Lung microvascular endothelial cell (primary cell): Measurements from ENCODE around the gene DERL3. TPM values are rescaled to one million over a fixed set of nuclear protein-coding genes. Genes with fewer than 3 reads are reported as not detected.
A peak's percentile ranks its signal among the peaks of the same experiment; 100 is the strongest.

ENCODE experiments used
- DNase-seq, 2 donors: peaks; one replicate each; pipeline versions ENCODE4 v3.0.0 to v3.0.0-alpha.2; 2010; ENCODE audit warnings: low read depth in 2 of 2
- total RNA-seq: library from RNA; depleted of rRNA; stranded (reverse); fragments of >200 nt; gene quantifications from 2 replicates; pipeline ENCODE4 v1.2.1, GENCODE V29; 2014

Gene DERL3
- total RNA-seq, 1 donor from 2014 or later, result 0.40 TPM

- no peak for DNase-seq
Observed at GRCh38 chr22:23831781-23832180, 7.0 kb downstream of the DERL3 start.

- DNase-seq, result no peak
Observed at GRCh38 chr22:23831261-23831660, 7.5 kb downstream of the DERL3 start.

GRCh38 chr22:23829845-23830372 is 8.9 kb downstream of the DERL3 start:
- DNase-seq, result no peak

DNA sequence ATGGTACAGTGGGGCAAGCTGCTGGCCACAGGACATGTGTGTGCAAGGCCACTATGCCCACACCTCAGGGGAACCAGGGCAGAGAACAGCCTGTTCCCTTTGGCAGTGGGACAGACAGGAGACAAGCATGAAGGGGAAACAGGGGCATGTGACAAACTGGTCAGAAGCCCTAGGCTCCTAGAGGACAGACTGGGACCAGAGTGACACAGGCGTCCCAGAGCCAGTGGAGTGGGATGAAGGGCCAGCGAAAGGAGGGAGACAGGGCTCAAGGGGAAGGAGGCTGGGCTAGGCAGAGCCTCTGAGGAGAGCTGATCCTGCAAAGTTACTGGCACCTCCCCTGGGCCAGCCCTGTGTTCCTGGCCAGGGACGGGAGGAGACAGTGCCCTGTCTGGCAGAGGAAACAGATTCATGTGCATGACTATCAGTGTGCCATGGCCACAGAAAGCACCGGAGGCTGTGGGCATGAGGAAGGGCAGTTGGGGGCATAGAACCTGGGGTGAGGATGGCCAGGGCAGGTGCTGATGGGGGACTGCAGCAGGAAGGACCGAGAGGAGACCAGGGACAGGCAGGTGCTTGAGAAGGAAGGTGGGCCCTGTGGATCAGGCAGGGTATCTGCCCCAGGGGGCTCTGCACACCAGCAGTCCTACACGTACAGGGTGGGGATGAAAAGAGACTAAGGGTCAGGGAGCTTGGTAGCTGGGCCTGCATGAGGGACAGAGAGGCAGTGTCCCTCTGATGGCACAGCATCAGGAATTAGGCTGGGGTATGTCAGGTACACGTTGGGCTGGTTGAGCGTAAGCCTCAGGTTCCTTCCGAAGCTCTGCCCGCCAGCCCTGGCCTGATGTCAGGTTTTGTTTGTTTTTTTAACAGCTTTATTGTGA is 9.8 kb downstream of the DERL3 start:
- no peak for DNase-seq

DNA sequence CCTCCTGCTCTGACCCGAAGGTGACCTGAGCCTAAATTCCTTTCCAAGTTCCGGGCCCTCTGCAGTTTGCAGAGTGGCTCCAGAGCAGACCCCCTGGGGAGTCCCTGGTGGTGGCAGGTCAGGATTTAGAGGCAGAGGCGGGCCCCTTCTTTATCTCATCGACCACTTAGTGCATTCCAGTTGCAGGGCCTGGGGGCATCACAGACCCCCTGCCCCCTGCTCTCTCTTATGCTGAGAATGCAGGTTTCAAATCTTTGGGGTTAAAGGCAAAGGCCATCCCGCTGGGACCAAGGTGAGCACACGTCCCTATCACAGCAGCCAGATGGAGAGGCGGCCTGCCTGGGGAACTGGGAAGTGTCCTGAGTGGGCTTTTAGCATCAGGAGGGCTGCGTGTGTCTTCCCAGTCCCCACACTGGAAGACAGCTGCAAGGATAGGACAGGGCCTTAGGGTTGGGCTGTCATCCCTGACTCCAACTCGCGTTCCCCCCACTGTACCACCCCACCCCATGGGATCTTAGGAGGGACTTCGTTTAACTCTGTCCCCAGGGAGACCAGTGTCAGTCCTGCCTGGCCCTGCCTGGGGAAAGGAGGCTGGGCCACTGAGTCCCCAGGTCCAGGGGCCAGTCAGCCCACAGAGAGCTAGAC is 11.3 kb downstream of the DERL3 start:
- DNase-seq, result no peak

GRCh38 chr22:23826510-23827350 is 12.1 kb downstream of the DERL3 start:
- DNase-seq, result no peak

DNA sequence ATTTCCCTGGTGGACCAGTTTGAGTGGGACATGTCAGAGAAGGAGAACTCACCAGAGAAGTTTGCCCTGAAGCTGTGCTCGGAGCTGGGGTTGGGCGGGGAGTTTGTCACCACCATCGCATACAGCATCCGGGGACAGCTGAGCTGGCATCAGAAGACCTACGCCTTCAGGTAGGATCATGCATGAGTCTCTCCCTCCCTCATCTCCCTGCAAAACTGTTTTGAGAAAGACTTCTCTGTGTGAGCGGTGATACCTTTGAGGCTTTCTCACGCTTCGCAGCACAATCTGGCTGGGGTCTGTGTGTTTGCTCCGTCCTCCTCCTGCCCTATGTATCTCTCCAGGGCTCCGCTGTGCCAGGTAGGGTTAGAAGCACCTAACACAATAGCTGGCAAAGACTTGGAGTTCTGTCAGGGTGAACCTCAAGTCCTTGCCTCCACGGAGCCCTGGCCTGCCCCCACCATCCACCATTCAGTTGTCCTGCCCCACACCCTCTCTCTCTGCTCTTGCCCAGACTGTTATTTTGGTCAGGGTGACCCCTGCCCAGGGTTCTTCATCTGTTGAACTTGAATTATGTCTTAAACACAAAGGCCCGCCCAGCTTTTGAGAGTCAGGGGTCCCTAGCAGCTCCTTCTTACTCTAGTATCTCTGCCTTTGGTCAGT is 13.4 kb downstream of the DERL3 start:
- no peak for DNase-seq

GRCh38 chr22:23824476-23825245 is 14.1 kb downstream of the DERL3 start:
- no peak for DNase-seq

- no peak for DNase-seq
Observed at GRCh38 chr22:23823331-23823791, 15.4 kb downstream of the DERL3 start.

DNA sequence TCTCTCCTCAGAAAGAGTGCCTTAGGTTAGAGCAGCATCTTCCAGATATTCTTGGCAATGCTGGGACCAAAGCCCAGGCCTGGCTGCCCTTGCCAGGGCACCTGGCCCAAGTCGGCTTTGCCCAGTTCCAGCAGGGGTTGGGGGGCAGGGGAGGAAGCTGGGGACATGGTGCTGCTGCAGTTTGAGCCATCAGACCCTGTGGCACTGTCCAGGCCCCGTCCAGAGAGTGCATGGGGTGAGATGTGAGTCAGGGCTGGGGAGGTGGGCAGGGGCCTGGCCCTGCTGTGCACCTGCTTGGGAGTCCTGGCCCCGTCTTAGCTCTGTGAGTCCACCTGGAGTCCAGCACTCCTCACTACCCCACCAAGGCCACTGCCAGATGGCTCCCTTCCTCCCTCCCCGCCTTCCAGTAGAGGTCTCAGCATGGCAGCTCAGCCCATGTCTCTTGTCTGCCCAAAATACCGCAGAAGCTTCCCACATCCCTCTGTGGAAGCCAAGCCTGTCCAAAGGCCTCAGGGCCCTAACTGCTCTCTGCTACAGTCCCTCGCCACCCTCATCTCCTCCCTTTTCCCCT is 16.6 kb downstream of the DERL3 start:
- DNase-seq, result no peak

GRCh38 chr22:23820748-23821211 is 18.0 kb downstream of the DERL3 start:
- no peak for DNase-seq

GRCh38 chr22:23818541-23818940 is 20.3 kb downstream of the DERL3 start:
- no peak for DNase-seq

DNA sequence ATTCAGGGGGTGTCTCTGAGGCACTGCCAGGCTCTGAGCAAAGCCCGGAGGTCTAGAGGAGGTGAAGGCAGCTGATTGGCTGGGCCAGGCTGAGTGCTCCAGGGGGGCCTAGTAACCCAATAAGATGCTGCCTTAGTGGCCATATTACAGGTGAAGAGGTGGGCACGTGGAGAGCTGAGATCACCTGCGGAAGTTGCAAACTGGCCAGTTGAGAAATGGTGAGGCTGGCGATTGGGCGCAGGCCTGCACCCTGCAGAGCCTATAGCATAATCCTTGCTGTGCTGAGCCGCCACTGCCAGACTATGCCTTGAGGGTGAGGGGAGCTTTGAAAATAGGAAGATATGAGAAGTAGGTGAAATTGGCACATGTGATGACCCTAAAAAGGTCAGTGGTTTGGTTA is 21.7 kb downstream of the DERL3 start:
- DNase-seq, result no peak

DNA sequence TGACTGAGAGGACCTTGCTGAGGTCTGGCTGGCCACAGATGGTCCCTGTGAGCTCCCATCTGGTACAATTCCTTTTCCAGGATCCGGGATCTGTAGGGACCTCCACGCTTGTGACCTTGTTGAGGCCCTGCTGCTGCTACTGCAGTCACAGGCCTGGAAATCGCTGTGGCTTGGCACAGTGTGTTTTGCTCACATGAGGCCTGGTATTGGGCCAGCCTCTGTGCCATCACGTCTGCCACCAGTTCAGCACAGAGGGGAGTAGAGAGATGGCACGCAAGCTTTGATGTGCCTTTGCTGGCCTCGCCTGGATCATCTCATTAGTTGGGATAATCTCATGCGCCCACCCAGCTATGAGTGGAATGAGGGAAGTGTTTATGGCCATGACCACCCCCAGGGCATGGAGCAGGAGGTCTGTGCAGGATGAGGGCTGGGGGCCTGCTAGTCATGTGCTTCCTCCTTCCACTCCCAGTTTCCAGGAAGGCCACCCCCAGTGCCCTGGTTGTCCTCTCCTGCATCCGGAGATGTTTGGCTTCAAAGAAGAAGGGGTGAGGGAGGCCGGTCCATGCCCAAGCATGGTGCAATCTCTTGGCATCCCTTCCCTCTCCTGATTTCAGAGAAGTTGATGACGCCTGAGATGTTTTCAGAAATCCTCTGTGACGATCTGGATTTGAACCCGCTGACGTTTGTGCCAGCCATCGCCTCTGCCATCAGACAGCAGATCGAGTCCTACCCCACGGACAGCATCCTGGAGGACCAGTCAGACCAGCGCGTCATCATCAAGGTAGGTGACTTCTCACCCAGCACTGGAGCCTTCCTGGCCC is 22.4 kb downstream of the DERL3 start:
- DNase-seq, result peak in 1 of 2 donors; percentile 31

DNA sequence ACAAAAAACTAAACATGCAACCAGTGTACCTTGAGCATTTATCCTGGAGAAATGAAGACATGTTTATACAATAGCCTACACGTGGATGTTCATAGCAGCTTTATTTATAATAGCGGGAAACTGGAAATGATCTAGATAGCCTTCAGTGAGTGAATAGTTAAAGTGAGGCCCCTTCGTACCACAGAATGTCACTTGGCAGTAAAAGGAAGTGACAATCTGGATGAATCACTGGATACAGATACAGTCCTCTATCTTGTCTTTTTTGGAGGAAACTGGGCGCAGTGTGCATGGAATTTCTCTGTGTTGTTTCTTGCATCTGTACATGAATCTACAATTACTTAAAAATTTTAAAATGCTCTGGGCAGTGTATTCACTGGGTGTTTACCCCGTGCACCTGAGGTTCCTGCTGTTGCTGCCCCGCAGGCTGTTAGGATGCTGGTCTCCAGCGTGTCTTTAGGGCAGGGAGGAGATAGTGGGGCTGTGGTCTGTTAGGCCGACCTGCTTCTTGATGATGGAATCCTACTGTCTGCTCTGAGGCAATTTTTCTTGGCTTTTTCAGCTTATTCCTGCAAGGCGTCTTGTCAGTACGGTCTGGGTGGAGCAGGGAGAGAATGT is 23.2 kb downstream of the DERL3 start:
- DNase-seq, result no peak

DNA sequence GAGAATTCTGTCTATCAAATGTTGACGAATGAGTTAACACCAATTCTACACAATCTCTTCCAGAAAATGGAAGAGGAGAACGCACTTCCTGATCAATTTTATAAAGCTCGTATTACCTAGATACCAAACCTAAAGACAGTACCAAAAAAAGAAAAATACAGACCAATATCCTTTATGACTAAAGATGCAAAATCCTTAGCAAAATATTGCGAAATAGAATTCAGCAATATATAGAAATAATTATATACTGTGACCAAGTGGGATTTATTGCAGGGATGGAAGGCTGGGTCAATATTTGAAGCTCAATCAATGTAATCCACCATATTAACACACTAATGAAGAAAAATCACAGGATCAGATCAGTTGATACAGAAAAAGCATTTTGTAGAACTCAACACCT is 26.4 kb downstream of the DERL3 start:
- DNase-seq, result no peak

- no peak for DNase-seq
Observed at GRCh38 chr22:23806837-23807236, 32.0 kb downstream of the DERL3 start.

DNA sequence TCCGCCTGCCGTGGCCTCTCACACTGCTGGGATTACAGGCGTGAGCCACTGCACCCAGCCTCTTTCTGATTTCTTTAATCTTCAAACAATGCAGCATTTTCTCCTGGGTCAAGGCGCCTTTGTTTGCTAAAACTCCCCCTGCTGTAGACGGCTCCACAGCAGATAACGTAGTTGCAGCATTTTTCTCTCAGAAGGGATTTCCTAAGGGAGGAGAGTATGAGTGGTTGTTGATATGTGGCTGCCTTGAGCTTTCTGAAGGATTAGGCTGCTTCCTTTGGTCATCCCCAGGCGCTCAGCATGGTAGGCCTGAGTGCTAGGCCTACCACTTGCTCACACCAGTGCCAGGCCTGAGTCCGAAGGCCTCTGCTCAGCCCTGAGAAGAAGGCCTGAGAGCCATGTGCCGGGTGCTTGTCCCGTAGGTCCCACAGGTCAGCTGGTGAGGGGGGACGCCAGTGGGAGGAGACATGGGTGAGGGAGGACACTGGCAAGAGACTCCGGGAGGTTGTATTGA is 34.0 kb downstream of the DERL3 start:
- no peak for DNase-seq
